HG02840 (cell line): ENCODE measurements around the gene SPATA17.
"Not testable (repeated sequence)": the region's sequence is repeated elsewhere in the genome, so short reads cannot be mapped to it uniquely, and the experiment has no call there.

Experiments
- ATAC-seq: cut with Tn5 transposase; IDR thresholded peaks from one replicate; pipeline ENCODE4 v1.9.1; 2021; ENCODE audit warnings: mild to moderate bottlenecking, moderate library complexity, moderate number of reproducible peaks; ENCODE audit not compliant: unreplicated experiment, low FRiP score

The SPATA17 gene

GRCh38 chr1:217630711-217631591, at the start of gene SPATA17, which contains the start of gene GPATCH2:
Gene SPATA17 (plus strand): TSS chr1:217631344. CDS start chr1:217631379, 35 bp downstream.
Gene GPATCH2 (minus strand): TSS chr1:217631090. CDS start chr1:217630971, 119 bp downstream.
- ATAC-seq = peak; percentile 99

- not testable (repeated sequence) for ATAC-seq
Observed at GRCh38 chr1:217584286-217584811, 46.8 kb upstream of the SPATA17 start.

- no peak for ATAC-seq
Observed at GRCh38 chr1:217585577-217585976, 45.6 kb upstream of the SPATA17 start.

- ATAC-seq = no peak
Observed at GRCh38 chr1:217586586-217586985, 44.6 kb upstream of the SPATA17 start.

GRCh38 chr1:217590598-217590997, 40.5 kb upstream of the SPATA17 start:
- no peak for ATAC-seq

GRCh38 chr1:217599154-217599553, 32.0 kb upstream of the SPATA17 start:
- no peak for ATAC-seq

GRCh38 chr1:217602380-217602779, 28.8 kb upstream of the SPATA17 start:
- ATAC-seq = no peak

- ATAC-seq = no peak
Observed at GRCh38 chr1:217605390-217605789, 25.8 kb upstream of the SPATA17 start.

GRCh38 chr1:217614200-217614712, 16.9 kb upstream of the SPATA17 start:
- ATAC-seq = no peak

GRCh38 chr1:217617126-217617525, 14.0 kb upstream of the SPATA17 start:
- ATAC-seq = no peak

- peak; percentile 100 for ATAC-seq
Observed at GRCh38 chr1:217620814-217621213, 10.3 kb upstream of the SPATA17 start.

- ATAC-seq = no peak
Observed at GRCh38 chr1:217622042-217622441, 9.1 kb upstream of the SPATA17 start.

GRCh38 chr1:217626321-217626720, 4.8 kb upstream of the SPATA17 start:
- ATAC-seq = no peak

GRCh38 chr1:217627431-217627830, 3.7 kb upstream of the SPATA17 start:
- no peak for ATAC-seq

- ATAC-seq = no peak
Observed at GRCh38 chr1:217642455-217642854, 11.3 kb downstream of the SPATA17 start.

GRCh38 chr1:217647791-217648190, 16.6 kb downstream of the SPATA17 start:
- no peak for ATAC-seq

GRCh38 chr1:217650674-217651073, 19.5 kb downstream of the SPATA17 start:
- no peak for ATAC-seq

GRCh38 chr1:217660353-217661062, 29.4 kb downstream of the SPATA17 start:
- ATAC-seq = no peak

GRCh38 chr1:217661407-217661806, 30.3 kb downstream of the SPATA17 start:
- ATAC-seq = no peak

- ATAC-seq = no peak
Observed at GRCh38 chr1:217668351-217668940, 37.3 kb downstream of the SPATA17 start.

- ATAC-seq = no peak
Observed at GRCh38 chr1:217673387-217673786, 42.2 kb downstream of the SPATA17 start.
